ENCODE measurements around the gene TDRD5.
"Not testable (repeated sequence)": the region's sequence is repeated elsewhere in the genome, so short reads cannot be mapped to it uniquely, and the experiment has no call there.

TDRD5 gene

GRCh38 chr1:179599623-179600249 is 8.1 kb downstream of the TDRD5 start:
- no peak for DNase-seq (ENCODE audit: low read depth)

- DNase-seq (ENCODE audit: low read depth), result no peak
Observed at GRCh38 chr1:179601093-179601492, 9.5 kb downstream of the TDRD5 start.

DNA sequence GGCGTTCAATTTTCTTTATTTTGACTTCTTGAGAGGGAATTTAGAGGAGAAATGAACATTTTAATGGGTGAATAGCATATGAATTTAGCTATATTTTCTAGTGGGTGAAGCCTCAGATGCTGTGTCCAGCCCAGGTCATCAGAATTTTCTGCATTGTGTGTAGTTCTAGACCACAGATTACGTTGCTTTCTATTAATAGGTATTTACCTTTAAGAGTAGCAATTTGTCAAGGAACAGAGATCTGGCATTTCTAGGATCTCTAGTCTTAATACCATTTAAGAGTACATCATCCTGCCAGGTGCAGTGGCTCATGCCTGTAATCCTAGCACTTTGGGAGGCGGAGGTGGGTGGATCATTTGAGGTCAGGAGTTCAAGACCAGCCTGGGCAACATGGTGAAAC is 20.7 kb downstream of the TDRD5 start:
- no peak for DNase-seq (ENCODE audit: low read depth)

GRCh38 chr1:179630719-179631118 is 39.1 kb downstream of the TDRD5 start:
- no peak for DNase-seq (ENCODE audit: low read depth)

- no peak for DNase-seq (ENCODE audit: low read depth)
Observed at GRCh38 chr1:179632868-179633267, 41.2 kb downstream of the TDRD5 start.

DNA sequence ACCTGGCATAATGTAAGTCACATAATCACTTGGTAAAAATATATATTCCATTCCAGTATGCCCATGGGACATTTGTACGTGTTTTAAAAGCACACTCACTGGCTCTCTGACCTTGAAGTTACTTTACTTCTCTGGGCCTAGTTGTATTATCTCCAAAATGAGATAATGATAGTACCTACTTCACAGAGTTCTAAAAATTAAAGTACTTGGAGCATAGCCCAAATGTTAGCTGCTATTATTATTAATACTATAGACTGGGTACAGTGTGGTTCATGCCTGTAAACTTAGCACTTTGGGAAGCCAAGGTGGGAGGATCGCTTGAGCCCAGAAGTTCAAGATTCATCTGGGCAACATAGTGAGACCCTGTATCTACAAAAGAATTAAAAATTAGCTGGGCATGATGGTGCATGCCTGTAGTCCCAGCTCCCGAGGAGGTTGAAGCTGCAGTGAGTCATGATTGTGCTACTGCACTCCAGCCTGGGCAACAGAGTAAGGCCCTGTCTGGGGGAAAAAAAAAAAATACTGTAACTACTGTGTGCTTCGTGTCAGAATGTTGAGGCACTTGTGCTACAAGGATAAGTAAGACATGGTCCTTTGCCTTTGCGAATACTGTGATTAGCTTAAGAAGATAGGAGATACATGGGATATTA is 45.7 kb downstream of the TDRD5 start:
- no peak for DNase-seq (ENCODE audit: low read depth)

DNA sequence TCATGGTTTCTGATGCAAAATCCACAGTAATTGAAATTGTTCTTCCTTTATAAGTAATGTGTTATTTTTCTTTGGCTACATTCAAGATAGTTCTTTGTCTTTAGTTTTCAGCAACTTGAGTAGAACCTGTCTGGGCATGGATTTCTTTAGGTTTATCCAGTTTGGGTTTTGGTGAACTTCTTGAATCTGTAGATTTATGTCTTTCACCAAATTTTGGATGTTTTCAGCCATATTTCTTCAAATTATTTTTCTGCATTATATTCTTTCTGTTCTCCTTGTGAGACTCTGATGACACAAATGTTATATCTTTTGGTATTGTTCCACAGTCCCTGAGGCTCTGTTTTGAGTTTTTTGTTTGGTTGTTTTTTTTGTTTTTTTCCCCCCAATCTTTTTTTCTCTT is 69.4 kb downstream of the TDRD5 start:
- DNase-seq (ENCODE audit: low read depth), result no peak

- DNase-seq (ENCODE audit: low read depth), result no peak
Observed at GRCh38 chr1:179663810-179664209, 72.2 kb downstream of the TDRD5 start.

DNA sequence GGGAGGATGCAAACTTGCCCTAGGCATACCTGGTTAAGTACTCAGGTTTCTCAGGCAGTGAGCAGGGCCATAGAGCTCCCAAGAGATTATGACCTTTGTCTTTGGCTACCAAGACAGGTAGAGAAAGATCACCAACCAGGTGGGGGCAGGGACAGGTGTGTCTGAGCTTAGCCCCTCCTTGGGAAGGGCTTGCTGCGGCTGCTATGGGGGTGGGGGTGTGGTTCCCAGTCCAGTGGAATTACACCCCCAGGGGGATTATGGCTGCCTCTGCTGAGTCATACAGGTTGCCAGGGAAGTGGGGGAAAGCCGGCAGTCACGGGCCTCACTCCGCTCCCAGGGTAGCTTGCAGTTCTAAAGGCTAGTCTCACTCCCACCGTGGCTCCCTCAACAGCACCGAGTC is 86.2 kb downstream of the TDRD5 start:
- no peak for DNase-seq (ENCODE audit: low read depth)

DNA sequence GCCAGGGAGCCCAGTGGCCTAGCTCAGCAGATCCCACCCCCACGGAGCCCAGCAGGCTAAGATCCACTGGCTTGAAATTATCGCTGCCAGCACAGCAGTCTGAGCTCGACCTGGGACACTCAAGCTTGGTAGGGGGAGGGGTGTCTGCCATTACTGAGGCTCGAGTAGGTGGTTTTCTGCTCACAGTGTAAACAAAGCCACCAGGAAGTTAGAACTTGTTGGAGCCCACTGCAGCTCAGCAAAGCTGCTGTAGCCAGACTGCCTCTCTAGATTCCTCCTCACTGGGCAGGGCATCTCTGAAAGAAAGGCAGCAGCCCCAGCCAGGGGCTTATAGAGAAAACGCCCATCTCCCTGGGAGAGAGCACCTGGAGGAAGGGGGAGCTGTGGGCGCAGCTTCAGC is 102.9 kb downstream of the TDRD5 start:
- DNase-seq (ENCODE audit: low read depth), result not testable (repeated sequence)

DNA sequence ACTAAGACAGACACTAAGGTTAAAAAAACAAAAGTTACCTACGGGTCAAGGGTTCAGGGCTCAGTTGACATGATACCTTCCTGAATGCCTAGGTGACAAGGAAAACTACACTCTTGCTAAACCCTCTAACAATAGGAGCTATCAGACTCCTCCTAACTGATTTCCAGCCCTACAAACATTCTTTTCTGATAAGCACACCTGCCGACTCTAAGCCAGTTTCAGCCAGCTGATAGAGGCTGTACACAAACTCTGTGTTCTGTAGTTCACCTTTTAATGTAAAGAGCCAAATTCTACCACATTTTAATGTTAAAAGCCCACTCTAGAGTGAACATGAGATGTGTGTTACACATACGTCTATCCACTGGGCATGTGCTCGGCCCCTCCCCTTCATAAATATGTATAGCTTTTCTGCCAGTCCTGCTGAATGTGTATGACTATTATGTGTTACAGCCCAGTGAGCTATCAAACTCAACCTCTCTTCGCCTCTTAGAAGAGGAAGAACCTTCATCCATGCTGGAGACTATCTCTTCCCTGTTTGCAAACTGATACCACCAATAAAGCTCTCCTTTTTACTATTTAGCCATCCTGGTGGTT is 111.4 kb downstream of the TDRD5 start:
- DNase-seq (ENCODE audit: low read depth), result no peak

DNA sequence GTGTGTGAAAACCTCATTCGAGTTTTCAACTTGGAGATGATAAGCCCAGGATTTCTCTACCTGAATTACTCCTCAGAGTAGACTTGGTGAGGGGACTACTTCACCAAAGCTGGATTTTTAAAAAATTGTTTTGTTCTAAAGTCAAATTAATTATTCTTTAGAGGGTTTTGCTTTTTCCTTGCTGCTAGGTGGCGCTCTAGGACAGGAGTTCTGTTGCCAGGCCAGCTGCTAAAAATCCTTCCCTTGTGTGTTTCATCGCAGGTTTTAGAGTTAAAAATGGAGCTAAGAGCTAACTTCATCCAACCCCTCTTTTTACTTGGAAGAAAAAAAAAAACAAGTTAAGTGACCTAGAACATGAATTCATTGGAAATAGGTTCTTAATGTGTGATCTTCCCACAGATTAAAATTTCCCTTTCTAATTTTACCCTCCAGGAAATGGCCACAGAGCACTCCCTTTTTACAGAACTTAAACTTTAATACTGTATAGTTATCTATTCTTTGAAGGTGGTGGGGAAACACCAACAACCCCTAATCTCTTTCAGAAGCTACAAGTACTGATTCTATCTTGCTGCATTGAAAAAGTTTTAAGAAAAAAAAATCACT is 114.8 kb downstream of the TDRD5 start:
- DNase-seq (ENCODE audit: low read depth), result peak; percentile 40

DNA sequence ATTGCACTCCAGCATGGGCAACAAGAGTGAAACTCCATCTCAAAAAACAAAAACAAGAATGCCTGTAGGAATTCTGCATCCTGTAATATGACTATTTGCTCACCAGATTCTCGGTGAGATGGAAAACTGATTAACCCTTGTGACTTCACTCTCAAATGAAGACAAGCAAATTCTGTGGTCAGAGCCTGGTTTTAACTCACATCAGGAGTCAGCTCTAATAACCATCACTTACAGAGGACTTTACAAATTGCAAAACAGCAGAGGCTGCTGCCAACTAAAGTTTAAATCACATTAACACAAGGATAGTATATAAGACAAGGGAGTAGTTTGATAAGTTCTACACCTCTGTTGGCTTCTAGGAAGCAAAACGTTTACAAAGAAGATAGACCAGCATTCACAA is 115.8 kb downstream of the TDRD5 start:
- no peak for DNase-seq (ENCODE audit: low read depth)

GRCh38 chr1:179708434-179709195 is 117.0 kb downstream of the TDRD5 start:
- no peak for DNase-seq (ENCODE audit: low read depth)

DNA sequence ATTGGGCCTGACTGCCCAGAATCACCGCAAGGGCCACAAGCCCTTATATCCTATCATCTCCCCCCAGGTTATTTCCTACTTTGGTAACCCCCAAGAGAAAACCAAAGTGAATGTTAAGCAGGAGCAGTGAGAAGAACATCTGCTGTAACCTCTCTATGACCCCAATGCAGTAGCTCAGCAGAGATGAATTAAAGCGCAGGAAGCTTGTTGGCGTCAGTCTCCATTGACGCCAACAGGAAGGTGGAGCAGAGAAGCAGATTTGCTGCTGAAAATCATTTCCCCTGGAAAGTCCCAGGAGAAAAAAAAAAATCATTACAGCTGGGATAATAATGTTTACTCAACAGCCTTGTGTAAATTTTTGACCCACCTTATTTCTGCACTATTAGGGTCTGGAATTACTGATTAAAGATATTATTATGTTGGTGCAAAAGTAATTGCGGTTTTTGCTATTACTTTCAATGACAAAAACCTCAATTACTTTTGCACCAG is 118.3 kb downstream of the TDRD5 start:
- peak; percentile 12 for DNase-seq (ENCODE audit: low read depth)

- no peak for DNase-seq (ENCODE audit: low read depth)
Observed at GRCh38 chr1:179714159-179714558, 122.5 kb downstream of the TDRD5 start.

DNA sequence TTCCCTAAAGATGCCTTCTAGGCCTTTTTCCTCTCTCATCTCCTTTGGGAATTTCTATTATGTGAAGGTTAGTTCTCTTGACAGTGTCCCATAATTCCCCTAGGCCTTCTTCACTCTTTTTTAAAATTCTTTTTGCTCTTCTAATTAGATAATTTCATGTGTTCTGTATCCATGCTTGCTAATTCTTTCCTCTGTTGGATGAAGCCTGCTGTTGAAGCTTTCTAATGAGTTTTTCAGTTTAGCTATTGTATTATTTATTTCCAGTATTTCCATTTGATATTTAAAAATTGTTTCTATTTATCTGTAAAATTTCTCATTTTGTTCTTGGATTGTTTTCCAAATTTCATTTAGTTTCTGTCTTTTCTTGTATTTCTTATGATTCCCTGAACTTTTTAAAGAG is 123.0 kb downstream of the TDRD5 start:
- no peak for DNase-seq (ENCODE audit: low read depth)

GRCh38 chr1:179719272-179719671 is 127.6 kb downstream of the TDRD5 start:
- DNase-seq (ENCODE audit: low read depth), result no peak

- no peak for DNase-seq (ENCODE audit: low read depth)
Observed at GRCh38 chr1:179728271-179728670, 136.6 kb downstream of the TDRD5 start.

DNA sequence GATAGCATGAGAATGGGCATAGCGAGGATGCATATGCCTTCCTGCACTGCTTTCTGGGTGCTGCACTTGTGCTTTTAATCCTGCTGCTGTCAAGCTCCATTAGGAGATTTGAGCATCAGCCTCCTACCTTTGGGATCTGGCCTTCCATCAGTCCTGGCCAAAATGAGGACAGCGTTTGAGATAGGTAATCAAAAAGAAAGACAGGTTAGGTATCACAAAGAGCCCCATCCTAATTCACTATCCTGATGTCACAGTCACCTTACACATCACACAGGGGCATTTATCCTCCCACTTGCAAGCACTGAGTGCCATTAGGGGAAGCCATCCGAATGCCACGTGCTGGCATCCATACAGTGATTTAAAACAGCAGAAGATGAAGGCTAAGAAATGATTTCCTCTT is 138.2 kb downstream of the TDRD5 start:
- no peak for DNase-seq (ENCODE audit: low read depth)

GRCh38 chr1:179731643-179732042 is 140.0 kb downstream of the TDRD5 start:
- DNase-seq (ENCODE audit: low read depth), result no peak

Measured in stromal cell of bone marrow (primary cell).